GM21515 (cell line): ENCODE data around the gene GRM5.
A peak's percentile ranks its signal among the peaks of the same experiment; 100 is the strongest.

Experiments used
- ATAC-seq: cut with Tn5 transposase; IDR thresholded peaks from one replicate; pipeline ENCODE4 v1.9.1; 2021; ENCODE audit not compliant: unreplicated experiment

Gene GRM5

GRCh38 chr11:88620568-88621130 lies 445.1 kb downstream of the GRM5 start:
- no peak for ATAC-seq

GRCh38 chr11:88619656-88620385 lies 446.0 kb downstream of the GRM5 start:
- ATAC-seq, result no peak

- ATAC-seq, result no peak
Observed at GRCh38 chr11:88619071-88619425, 446.7 kb downstream of the GRM5 start.

GRCh38 chr11:88618327-88619070 lies 447.3 kb downstream of the GRM5 start:
- no peak for ATAC-seq

- no peak for ATAC-seq
Observed at GRCh38 chr11:88617226-88617625, 448.6 kb downstream of the GRM5 start.

GRCh38 chr11:88604260-88604659 lies 461.5 kb downstream of the GRM5 start:
- no peak for ATAC-seq

GRCh38 chr11:88603091-88603867 lies 462.5 kb downstream of the GRM5 start:
- no peak for ATAC-seq

GRCh38 chr11:88597387-88597786 lies 468.4 kb downstream of the GRM5 start:
- ATAC-seq, result no peak

GRCh38 chr11:88596786-88597185 lies 469.0 kb downstream of the GRM5 start:
- no peak for ATAC-seq

GRCh38 chr11:88594274-88594950 lies 471.4 kb downstream of the GRM5 start:
- ATAC-seq, result no peak

- no peak for ATAC-seq
Observed at GRCh38 chr11:88590361-88590760, 475.4 kb downstream of the GRM5 start.

- no peak for ATAC-seq
Observed at GRCh38 chr11:88583251-88583650, 482.5 kb downstream of the GRM5 start.

- no peak for ATAC-seq
Observed at GRCh38 chr11:88579466-88579865, 486.3 kb downstream of the GRM5 start.

- no peak for ATAC-seq
Observed at GRCh38 chr11:88576741-88577140, 489.0 kb downstream of the GRM5 start.

- no peak for ATAC-seq
Observed at GRCh38 chr11:88575916-88576315, 489.9 kb downstream of the GRM5 start.

- no peak for ATAC-seq
Observed at GRCh38 chr11:88569342-88569741, 496.4 kb downstream of the GRM5 start.

- no peak for ATAC-seq
Observed at GRCh38 chr11:88555829-88556202, 510.0 kb downstream of the GRM5 start.

GRCh38 chr11:88555018-88555828 lies 510.6 kb downstream of the GRM5 start:
- no peak for ATAC-seq

- no peak for ATAC-seq
Observed at GRCh38 chr11:88553204-88553603, 512.6 kb downstream of the GRM5 start.

GRCh38 chr11:88552379-88553062 lies 513.3 kb downstream of the GRM5 start:
- peak; percentile 97 for ATAC-seq
